ENCODE measurements around the gene PAM. TPM values are rescaled to one million over a fixed set of nuclear protein-coding genes. Genes with fewer than 3 reads are reported as not detected.

The PAM gene
- total and polyA plus RNA-seq, 2 of the 8 experiments (the other 6 are each of a cell fraction or from before 2014, with no cell fraction given) = 30.4 to 67.8 TPM

DNA sequence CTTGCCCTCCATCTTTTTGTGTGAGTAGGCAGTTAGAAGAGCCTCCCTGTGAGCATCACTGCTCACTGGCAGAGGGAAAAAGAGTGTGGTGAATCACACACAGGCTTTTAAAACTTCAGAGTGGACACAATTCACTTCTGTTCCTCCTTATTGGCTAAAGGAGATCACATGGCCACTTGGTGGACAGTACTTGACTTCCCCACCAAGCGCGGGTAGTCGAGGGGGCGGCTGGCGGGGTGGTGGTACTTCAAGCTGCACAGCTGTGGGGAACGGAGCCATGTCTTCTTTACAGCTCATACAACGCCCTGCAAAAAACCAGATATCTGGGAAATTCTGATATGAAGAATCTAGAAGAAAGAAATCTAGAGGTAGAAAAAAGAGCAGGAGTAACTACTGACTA, 95.4 kb downstream of the PAM start:
- no peak overlapping the region for H2BK12ac ChIP-seq (ENCODE audit: low read depth, low read length)
- no peak overlapping the region for H2AK5ac ChIP-seq (ENCODE audit: low read depth, low read length)
- no peaks in the 10 kb centered on the region for H3K79me1 ChIP-seq (ENCODE audit: low read depth, low read length)
- no peak for FAIRE-seq
- H3K56ac ChIP-seq (replicated peaks; ENCODE audit: insufficient read length, low read depth, low read length) = no peak overlapping the region
- H4K91ac ChIP-seq (replicated peaks; ENCODE audit: insufficient read length, low read length) = no peak overlapping the region
- H3K9ac ChIP-seq (replicated peaks in 1 of 4; ENCODE audit: extremely low read depth in 1 of 4, low read depth in 3 of 4, low read length in 3 of 4) = no peak overlapping the region
- H3K4me2 ChIP-seq (ENCODE audit: insufficient read depth in 1 of 2, low read depth in 2 of 2, low read length in 2 of 2) = no peak overlapping the region
- H3K9me3 ChIP-seq (ENCODE audit: insufficient read depth in 2 of 2, low read depth in 1 of 2, low read length in 1 of 2) = no peaks in the 10 kb centered on the region
- H2BK15ac ChIP-seq (ENCODE audit: low read length) = no peak overlapping the region
- H3K4me3 ChIP-seq (ENCODE audit: extremely low read depth in 1 of 4, insufficient read depth in 2 of 4, low read depth in 3 of 4, low read length in 4 of 4) = no peak overlapping the region
- POLR2A ChIA-PET (ENCODE audit: partially characterized antibody) = no interaction called here
- WGBS, 2 experiments (ENCODE audit: extremely low coverage in 1 of 2, insufficient coverage in 1 of 2, insufficient read length in 1 of 2, insufficient replicate concordance in 2 of 2, low coverage in 1 of 2, low lambda C conversion rate in 2 of 2, missing lambda C conversion rate in 1 of 2) = 85% methylated on average over 7 of the region's 7 CpGs; no CpG with 5 or more reads in 1 of the 2 experiments
- H2BK5ac ChIP-seq (ENCODE audit: low read depth, low read length) = no peak overlapping the region
- TF ChIP-seq, protein P1, sequence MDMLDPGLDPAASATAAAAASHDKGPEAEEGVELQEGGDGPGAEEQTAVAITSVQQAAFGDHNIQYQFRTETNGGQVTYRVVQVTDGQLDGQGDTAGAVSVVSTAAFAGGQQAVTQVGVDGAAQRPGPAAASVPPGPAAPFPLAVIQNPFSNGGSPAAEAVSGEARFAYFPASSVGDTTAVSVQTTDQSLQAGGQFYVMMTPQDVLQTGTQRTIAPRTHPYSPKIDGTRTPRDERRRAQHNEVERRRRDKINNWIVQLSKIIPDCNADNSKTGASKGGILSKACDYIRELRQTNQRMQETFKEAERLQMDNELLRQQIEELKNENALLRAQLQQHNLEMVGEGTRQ (IDR thresholded peaks at IDR 0.05; ENCODE audit: low read length) = peak; percentile 43
- TF ChIP-seq SIN3A (conservative IDR thresholded peaks at IDR 0.05 in 1 of 2, IDR thresholded peaks at IDR 0.05 in 1 of 2; ENCODE audit: low read depth in 1 of 2, low read length in 2 of 2) (no peak), SP2 (IDR thresholded peaks at IDR 0.05; ENCODE audit: low read length) (no peak), RAD21 (IDR thresholded peaks at IDR 0.05 in 1 of 2, conservative IDR thresholded peaks at IDR 0.05 in 1 of 2; ENCODE audit: low read depth in 2 of 2, low read length in 2 of 2) (no peak), GTF2F1 (IDR thresholded peaks at IDR 0.05; ENCODE audit: borderline replicate concordance, low read depth, low read length) (no peak), HDAC2 (IDR thresholded peaks at IDR 0.05; ENCODE audit: borderline replicate concordance in 1 of 2, low read depth in 2 of 2, low read length in 2 of 2) (no peak)
- H3K18ac ChIP-seq (ENCODE audit: extremely low read depth, low read length) = no peak overlapping the region
- no peak overlapping the region for H2AFZ ChIP-seq (ENCODE audit: low read length)
- no peaks in the 10 kb centered on the region for H4K20me1 ChIP-seq (replicated peaks in 1 of 2; ENCODE audit: control insufficient read depth in 1 of 2, insufficient read depth in 2 of 2, low read length in 2 of 2)
- H2BK120ac ChIP-seq (replicated peaks; ENCODE audit: low read depth, low read length) = no peak overlapping the region
- DNase-seq (ENCODE audit: low read depth in 1 of 2, low spot score in 2 of 2) = no peak
- no peaks in the 10 kb centered on the region for H3K27me3 ChIP-seq (replicated peaks in 1 of 4; ENCODE audit: control insufficient read depth in 3 of 4, extremely low read depth in 1 of 4, insufficient read depth in 3 of 4, low read length in 3 of 4)
- CTCF ChIA-PET (ENCODE audit: partially characterized antibody) = interaction anchor here (0.6 kb wide), 1 partner anchor 44 kb away, joined by 3 read pairs; no protein-coding TSS in a partner anchor
- no peak overlapping the region for H2BK20ac ChIP-seq (ENCODE audit: low read length)
- H3K23ac ChIP-seq (ENCODE audit: insufficient read length) = no peak overlapping the region
- H4K8ac ChIP-seq (ENCODE audit: extremely low read depth, insufficient read depth, low read length) = no peak overlapping the region
- H3K14ac ChIP-seq (ENCODE audit: insufficient read length) = no peak overlapping the region
- H3K4me1 ChIP-seq (replicated peaks in 1 of 4; ENCODE audit: control insufficient read depth in 3 of 4, insufficient read depth in 4 of 4, low read length in 3 of 4) = no peaks in the 10 kb centered on the region
- H3K4ac ChIP-seq (replicated peaks; ENCODE audit: insufficient read length, low read depth, low read length) = no peak overlapping the region
- H4K5ac ChIP-seq (ENCODE audit: insufficient read length, low read depth, low read length) = no peak overlapping the region
- no peaks in the 10 kb centered on the region for H3K79me2 ChIP-seq (ENCODE audit: control insufficient read depth in 1 of 2, insufficient read depth in 2 of 2, low read length in 2 of 2)
- H3K23me2 ChIP-seq (ENCODE audit: low read depth, low read length) = no peaks in the 10 kb centered on the region
- no peak overlapping the region for H3K27ac ChIP-seq (ENCODE audit: low read depth, low read length)
- H3K36me3 ChIP-seq (ENCODE audit: control insufficient read depth in 2 of 4, insufficient read depth in 4 of 4, low read length in 3 of 4) = no peaks in the 10 kb centered on the region

All from H1 (cell line).